Measurements from ENCODE around the gene SLC38A5.
"Not testable (repeated sequence)": the region's sequence is repeated elsewhere in the genome, so short reads cannot be mapped to it uniquely, and the experiment has no call there.

Gene SLC38A5

DNA sequence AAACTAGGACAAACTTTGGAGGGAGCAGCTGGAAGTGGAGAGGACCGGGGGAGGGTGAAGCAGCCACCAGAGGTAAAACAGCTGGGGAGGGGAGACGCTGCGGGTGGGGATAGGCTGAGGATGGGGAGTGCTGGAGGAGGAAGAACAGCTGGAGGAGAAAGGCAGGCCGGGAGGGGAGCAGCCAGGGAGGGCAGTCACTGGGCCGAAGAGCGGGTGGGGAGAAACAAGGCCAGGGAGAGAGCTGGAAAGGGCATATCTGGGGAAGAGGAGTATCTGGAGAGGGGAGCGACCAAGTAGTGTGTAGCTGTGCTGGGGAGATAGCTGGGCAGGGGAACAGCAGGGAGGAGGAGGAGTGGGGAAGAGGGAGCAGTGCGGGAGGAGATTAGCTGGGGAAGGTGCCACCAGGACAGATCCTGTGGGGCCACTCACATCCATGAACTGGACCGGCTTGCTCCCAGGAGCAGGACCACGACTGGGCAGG, 2.7 kb downstream of the SLC38A5 start:
- DNase-seq: no peak

GRCh38 chrX:48466696-48467095, 3.4 kb downstream of the SLC38A5 start:
- DNase-seq: peak; percentile 70

DNA sequence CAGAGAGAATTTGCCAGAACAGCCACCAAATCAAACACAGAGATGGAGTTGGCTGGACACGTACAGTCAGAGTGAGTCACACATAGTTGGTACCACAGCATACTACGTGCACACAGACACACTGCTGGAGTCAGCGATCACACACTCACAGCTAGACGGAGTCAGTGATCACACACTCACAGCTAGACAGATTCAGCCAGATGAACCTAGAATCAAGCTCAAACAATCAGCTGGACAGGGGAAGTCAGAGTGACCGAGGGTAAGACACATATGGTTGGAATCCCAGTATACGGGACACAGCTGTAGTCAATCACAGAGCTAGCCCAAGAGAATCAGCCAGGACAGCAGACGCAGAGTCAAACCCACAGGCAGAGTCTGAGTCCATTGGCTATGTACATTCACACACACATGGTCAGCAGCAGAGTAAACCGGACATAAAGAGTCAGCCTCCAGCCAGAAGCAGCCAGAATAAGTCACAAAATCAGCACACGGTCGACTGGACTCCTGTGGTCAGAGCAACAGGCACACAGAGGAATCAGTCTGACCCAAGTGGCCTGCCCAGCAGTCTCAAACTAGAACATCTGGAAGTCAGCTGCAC, 4.6 kb downstream of the SLC38A5 start:
- no peak for DNase-seq

DNA sequence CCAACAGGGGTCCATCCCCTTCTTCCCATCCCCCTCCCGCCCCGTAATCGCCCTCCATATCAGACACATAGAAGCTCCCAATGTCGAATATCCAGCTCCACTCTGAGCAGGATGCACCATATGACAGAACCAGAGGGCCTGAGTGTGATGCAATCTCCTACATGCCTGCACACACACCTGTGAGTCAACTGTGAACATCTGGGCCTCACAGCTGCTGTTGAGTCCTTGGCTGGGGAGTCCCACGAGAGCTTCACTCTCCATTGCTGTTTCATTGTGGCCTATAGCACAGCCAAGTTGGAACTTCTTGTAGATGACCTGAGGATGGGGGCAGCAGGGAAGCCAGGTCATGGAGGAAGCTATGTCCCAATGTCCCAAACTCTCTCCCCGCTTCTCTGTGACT, 8.2 kb downstream of the SLC38A5 start:
- DNase-seq: peak; percentile 33

DNA sequence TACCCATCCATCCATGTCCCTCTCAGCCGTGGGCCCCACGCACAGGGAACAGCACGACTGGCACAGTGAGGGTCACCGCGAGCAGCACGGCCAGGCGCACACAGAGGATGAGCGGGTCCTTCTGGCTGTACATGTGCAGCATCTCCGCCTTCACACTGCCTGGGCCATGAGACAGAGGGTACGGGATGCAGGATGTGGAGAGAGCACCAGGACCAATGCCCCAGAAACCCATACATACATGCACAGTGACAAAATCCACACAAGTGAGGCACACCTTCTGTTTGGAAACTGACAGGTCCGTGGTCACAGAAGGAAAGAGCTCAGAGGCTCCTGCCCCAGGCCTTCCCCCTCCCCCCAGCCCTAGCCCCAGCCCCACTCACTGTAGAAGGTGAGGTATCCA, 9.5 kb downstream of the SLC38A5 start:
- DNase-seq: no peak

DNA sequence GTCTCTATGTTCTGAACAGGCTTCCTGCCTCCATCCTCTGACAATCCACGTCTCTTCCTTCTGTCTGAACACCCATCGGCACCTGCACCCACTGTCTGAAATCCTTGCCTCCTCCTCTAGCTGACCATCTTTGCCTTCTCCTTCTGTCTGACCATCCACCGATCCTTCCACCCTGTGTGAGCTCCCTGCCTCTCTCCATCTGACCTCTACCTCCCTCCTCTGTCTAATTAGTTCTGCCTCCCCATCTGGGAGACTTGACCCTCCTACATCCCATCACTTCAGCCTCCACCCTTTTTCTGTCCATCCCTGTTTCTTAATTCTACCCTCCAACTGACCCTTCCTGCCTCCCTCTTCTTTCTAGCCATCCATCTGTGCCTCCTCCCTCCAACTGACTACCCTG, 10.0 kb downstream of the SLC38A5 start:
- no peak for DNase-seq

DNA sequence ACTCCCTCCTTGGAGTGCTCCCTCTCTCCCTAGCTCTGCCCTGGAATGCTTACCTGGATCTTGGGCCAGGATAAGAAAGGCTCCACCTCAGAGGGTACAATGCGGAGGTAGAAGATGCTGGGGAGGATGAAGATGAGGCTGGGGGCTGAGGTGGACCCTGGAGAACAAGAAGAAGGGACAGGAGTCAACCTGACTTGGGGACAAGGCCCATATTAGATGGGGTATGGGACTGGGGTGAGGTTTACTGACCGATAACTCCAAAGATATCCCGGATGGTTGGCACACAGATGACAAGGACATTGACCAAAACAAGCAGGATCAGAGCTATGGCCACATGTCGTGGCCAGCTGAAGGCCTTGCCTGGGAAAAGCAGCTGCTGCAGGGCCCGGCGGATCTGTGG, 10.6 kb downstream of the SLC38A5 start:
- no peak for DNase-seq

- DNase-seq: no peak
These were observed 11.3 kb downstream of the SLC38A5 start for GRCh38 chrX:48458711-48459110.

GRCh38 chrX:48456628-48457331, 13.3 kb downstream of the SLC38A5 start:
- DNase-seq: no peak

DNA sequence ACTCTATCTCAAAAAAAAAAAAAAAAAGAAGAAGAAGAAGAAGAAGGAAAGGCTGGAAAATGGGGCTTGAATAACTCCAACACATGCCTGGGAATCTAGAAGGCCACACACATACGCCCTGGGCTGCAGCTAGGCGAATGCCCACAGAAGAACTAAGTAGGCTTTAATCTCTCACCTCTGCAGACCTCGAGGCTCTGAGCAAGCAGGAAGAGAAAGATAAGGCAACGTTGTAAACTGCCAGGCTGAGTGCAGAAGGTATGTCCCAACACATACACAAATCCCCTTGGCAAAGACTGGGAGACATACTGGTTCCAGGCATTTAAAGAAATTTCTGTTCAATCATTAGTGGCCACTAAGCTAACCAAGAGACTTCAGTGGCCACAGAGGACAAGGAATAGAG, 18.4 kb downstream of the SLC38A5 start:
- no peak for DNase-seq

DNA sequence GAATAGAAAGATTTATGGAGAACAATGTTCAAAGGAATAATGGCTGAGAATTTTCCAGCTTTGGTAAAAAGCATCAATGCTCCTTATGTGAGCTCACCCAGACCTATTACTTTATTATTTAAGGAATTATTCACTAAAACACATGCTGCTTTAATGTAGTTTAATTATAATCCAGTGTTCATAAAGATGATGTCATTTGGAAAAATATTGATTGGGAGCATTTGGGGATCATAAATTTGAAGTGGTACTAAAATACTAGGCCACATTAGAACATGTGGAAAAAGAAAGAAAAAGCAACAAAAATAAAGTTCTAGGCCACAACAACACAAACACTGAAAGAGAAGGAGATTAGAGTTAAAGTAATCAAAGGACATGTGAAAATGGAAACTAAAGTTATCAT, 20.0 kb downstream of the SLC38A5 start:
- DNase-seq: no peak

- DNase-seq: not testable (repeated sequence)
These were observed 22.9 kb downstream of the SLC38A5 start for GRCh38 chrX:48447201-48447600.

DNA sequence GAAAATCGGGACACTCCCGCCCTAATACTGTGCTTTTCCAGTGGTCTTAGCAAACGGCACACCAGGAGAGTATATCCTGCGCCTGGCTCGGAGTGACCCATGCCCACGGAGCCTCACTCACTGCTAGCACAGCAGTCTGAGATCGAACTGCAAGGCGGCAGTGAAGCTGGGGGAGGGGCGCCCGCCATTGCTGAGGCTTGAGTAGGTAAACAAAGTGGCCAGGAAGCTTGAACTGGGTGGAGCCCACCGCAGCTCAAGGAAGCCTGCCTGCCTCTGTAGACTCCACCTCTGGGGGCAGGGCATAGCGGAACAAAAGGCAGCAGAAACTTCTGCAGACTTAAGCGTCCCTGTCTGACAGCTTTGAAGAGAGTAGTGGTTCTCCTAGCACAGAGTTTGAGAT, 36.3 kb downstream of the SLC38A5 start:
- not testable (repeated sequence) for DNase-seq

- not testable (repeated sequence) for DNase-seq
These were observed 39.9 kb downstream of the SLC38A5 start for GRCh38 chrX:48430166-48430565.

DNA sequence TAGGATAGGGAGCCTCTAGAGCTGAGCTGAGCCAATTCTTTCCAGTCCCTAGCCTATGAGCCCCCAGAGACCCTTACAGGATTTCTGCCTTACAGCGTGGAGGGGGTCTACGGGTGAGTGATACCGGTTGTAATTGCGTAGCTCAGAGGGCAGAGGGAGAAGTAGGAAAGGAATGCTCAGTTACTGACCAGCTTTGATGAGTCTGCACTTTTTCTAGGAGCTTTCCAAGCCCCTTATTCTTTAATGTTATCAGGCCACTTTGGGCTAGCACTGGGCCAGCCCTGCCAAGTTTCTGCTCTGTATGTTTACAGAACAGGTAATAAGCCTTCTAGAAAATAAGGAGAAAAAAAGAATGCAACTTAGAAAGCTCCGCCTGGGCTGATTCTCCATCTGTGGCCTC, 40.5 kb downstream of the SLC38A5 start:
- DNase-seq: not testable (repeated sequence)

GRCh38 chrX:48427027-48427716, 42.9 kb downstream of the SLC38A5 start:
- DNase-seq: not testable (repeated sequence)

- DNase-seq: not testable (repeated sequence)
These were observed 58.2 kb downstream of the SLC38A5 start, which contains the start of gene SSX4B for GRCh38 chrX:48411860-48412259. TSS of gene SSX4B (minus strand) at chrX:48411960. CDS start at chrX:48411372, 588 bp downstream.

Data from activated CD4-positive, alpha-beta T cell treated with anti-CD3 and anti-CD28 coated beads for 48 hours (primary cell).